Smooth muscle cell of the brain vasculature (primary cell): Measurements from ENCODE around the gene NUBP1.

Experiments
- DNase-seq: peaks from one replicate; pipeline ENCODE4 v3.0.0-alpha.2; 2012; ENCODE audit warnings: low read depth, low spot score

NUBP1 gene

GRCh38 chr16:10806698-10807097 lies 63.1 kb downstream of the NUBP1 start:
- no peak for DNase-seq

- DNase-seq: no peak
Observed at GRCh38 chr16:10808218-10808617, 64.6 kb downstream of the NUBP1 start.

DNA sequence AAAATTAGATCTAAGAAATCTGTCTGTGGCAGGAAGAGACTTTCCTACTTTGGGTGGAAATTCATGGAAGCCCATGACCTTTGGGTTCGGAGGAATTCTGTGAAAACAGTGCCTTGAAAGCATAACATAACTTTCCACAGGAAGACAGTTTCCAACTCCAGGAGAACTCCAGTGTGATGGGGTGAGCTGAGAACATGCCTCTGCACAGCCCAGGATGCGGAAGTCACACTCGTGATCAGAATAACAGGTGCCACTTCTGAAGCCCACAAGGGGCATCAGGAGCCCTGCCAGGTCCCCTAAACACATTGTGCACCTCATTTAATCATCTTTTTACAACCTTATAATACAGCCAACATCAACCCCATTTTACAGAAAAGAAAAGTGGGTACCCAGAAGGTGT lies 65.2 kb downstream of the NUBP1 start:
- no peak for DNase-seq

GRCh38 chr16:10809706-10810105 lies 66.1 kb downstream of the NUBP1 start:
- DNase-seq: no peak

- no peak for DNase-seq
Observed at GRCh38 chr16:10812312-10813098, 68.9 kb downstream of the NUBP1 start.

- DNase-seq: no peak
Observed at GRCh38 chr16:10813099-10813455, 69.4 kb downstream of the NUBP1 start.

DNA sequence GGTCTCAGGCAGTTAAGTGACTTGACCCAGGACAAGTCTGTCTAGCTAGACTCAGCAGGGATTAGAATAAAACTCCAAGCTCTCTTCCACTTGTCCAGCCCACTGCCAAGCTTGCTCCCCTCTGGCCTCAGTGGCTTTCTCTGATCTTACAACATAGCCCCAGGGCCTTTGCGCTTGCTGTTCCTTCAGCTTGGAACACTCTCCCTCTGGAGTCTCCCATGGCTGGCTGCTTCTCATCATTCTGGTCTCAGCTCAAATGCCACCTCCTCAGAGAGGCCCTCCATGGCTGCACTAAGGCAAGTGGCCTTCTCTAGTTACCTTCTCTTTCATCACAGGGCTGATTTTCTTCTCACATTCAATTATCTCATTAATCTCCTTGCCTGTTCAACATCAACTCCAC lies 73.9 kb downstream of the NUBP1 start:
- DNase-seq: no peak

DNA sequence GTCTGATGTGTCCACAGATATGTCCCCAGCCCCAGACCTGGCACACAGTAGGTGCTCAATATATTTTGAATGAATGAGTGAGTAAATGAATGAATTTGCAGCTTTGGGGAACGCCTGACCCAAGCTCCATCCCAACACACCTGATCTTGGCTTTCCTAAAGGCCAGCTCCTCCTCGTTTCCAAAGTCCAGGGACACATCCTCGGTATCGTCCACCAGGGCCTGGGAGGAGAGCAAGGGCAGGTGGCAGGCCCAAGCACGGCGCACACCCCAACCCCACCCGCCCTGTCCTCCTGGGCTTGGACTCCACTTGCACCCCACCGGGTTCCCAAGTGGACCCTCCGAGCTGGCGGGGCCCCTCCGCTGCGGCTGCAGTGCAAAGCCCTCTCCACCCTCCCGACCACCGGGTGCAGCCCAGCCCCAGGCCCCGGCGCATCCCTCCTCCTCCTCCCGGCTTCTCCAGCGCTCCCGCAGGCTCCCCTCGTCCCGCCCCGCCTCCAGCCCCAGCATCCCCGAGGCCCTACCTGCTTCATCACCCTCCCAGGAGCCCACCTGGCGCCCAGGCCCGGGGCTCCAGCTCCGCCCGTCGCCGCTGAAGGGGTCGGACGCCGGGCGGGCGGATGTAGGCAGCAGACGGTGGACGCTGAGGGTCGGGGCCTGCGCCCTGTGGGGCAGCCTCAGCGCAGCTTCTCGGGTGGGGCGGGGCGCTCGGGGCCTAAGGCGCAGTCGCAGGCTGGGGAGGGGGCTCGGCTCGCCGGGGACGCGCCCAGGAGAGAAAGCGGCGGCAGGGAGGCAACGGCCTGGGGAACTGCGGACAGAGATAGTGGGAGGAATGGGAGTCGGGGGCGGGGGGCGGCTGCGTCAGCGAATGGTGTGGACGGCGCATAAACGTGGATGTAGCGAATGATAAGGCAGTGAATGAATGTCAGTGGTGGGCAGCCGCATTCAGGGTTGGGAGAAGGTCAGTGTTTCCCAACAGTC lies 74.6 kb downstream of the NUBP1 start, which contains the start of gene TVP23A:
TSS of gene TVP23A (minus strand) at position 832 of the 979 bp plus-strand sequence. CDS start at position 531, 301 bp downstream.
- no peak for DNase-seq
